ENCODE measurements around the gene B3GNT7. TPM values are rescaled to one million over a fixed set of nuclear protein-coding genes. Genes with fewer than 3 reads are reported as not detected.

B3GNT7 gene
- total and polyA plus RNA-seq, 2 of the 4 experiments (the other 2 are of a cell fraction), result under 0.01 to 0.03 TPM

DNA sequence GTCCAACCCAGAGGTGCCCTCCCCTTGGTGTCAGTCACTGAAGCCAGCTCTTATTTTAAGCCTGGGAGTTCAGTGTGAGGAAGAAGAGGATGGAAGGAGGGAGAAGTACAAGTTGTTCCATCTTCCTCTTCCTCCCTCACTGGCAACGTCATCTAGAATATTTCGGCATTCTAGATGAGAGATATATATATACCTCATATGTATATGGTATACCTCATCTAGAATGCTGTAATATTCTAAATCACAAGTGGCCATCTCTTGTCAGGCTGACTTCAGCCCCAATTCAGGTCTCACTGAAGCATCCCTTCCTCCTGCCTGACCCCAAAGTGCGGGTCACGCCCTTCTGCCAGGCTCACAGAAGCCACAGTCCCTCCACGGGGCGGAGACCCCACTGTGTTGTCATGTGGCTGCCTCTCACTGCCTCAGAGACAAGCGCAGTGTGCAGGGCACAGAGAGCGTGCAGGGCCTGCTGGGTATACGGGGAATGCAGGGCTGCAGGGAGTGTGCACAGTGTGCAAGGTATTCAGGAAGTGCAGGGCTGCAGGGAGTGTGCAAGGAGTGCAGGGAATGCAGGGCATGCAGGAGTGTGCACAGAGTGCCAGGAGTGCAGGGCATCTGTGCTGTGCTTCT is 32.8 kb upstream of the B3GNT7 start:
- in situ Hi-C loops (cut with MboI; ENCODE audit: low sequenced_read_pairs), result no loop called here

More for the DNA sequence above, 32.8 kb upstream of the B3GNT7 start:
- peaks cover 5% of the 10 kb centered on the region; the same call in 1 of the 2 replicates for H3K9me1 ChIP-seq (ENCODE audit: insufficient read depth, low read length)
- H3K4ac ChIP-seq (ENCODE audit: low read depth, low read length), result no peak overlapping the region
- no peak overlapping the region for H2BK5ac ChIP-seq (ENCODE audit: low read depth, low read length, poor library complexity, severe bottlenecking)
- no peak for DNase-seq
- H2AK9ac ChIP-seq (replicated peaks; ENCODE audit: low read depth, low read length, poor library complexity), result no peak overlapping the region
- H3K4me1 ChIP-seq (ENCODE audit: control insufficient read depth, insufficient read depth, low read length), result peaks cover 11% of the 10 kb centered on the region
- WGBS, 2 experiments (ENCODE audit: extremely low coverage in 2 of 2, insufficient read length in 1 of 2), result 90% methylated on average over 2 of the region's 9 CpGs; no CpG with 5 or more reads in 1 of the 2 experiments
- H3K27me3 ChIP-seq (ENCODE audit: control insufficient read depth, insufficient read depth, low read length), result no peaks in the 10 kb centered on the region
- no TSS peak for BruUV-seq (replicated peaks)
- no peak overlapping the region for H3K56ac ChIP-seq (ENCODE audit: extremely low read depth, insufficient read depth, low read length)
- no peak overlapping the region for H3K14ac ChIP-seq (replicated peaks; ENCODE audit: low read depth, low read length)
- no peak overlapping the region for H3K9ac ChIP-seq (ENCODE audit: low read depth, low read length)
- intact Hi-C loops (cut with micrococcal nuclease) (no loop called here), dilution Hi-C loops (cut with HindIII; ENCODE audit: low sequenced_read_pairs, unreplicated experiment) (no loop called here)
- TF ChIP-seq CHD1 (IDR thresholded peaks at IDR 0.05; ENCODE audit: low read depth, low read length) (no peak), FOS (IDR thresholded peaks at IDR 0.05; ENCODE audit: low read depth, low read length) (no peak)
- H4K20me1 ChIP-seq (ENCODE audit: insufficient read depth, low read length), result no peaks in the 10 kb centered on the region
- H3K18ac ChIP-seq (ENCODE audit: low read depth, low read length), result no peak overlapping the region
- no peak overlapping the region for H3K27ac ChIP-seq (ENCODE audit: insufficient read depth, low read length)
- H3K23ac ChIP-seq (ENCODE audit: low read depth, low read length), result no peak overlapping the region
- H3K4me3 ChIP-seq (ENCODE audit: insufficient read depth, low read depth, low read length), result no peak overlapping the region
- no peak overlapping the region for H2AFZ ChIP-seq (replicated peaks; ENCODE audit: low read length, poor library complexity)
- ChIA-PET POLR2A (ENCODE audit: unreplicated experiment) (no interaction called here), CTCF (no interaction called here)
- no peaks in the 10 kb centered on the region for H3K9me3 ChIP-seq (ENCODE audit: control insufficient read depth, insufficient read depth, low read length)
- H4K91ac ChIP-seq (ENCODE audit: insufficient read depth, low read depth, low read length), result no peak overlapping the region
- H2BK120ac ChIP-seq (ENCODE audit: low read depth, low read length), result no peak overlapping the region
- no peak overlapping the region for H3K4me2 ChIP-seq (ENCODE audit: low read depth, low read length)
- H3K79me1 ChIP-seq (ENCODE audit: low read depth in 1 of 2, low read length in 2 of 2), result no peaks in the 10 kb centered on the region
- H3K36me3 ChIP-seq (ENCODE audit: control insufficient read depth, insufficient read depth, low read length), result peaks cover 6% of the 10 kb centered on the region; the same call in 1 of the 2 replicates
- no peak overlapping the region for H4K5ac ChIP-seq (ENCODE audit: low read depth, low read length)
- H2BK20ac ChIP-seq (ENCODE audit: low read depth, low read length), result no peak overlapping the region
- H4K8ac ChIP-seq (ENCODE audit: low read depth in 2 of 2, low read length in 2 of 2), result no peak overlapping the region
- no peak overlapping the region for H2AK5ac ChIP-seq (ENCODE audit: low read depth, low read length)
- ATAC-seq (ENCODE audit: low read depth), result no peak
- H2BK15ac ChIP-seq (ENCODE audit: low read depth, low read length), result no peak overlapping the region

Measured in IMR-90 (cell line).